RPMI8226 (cell line): ENCODE measurements around the gene PROX1.

Source experiments
- DNase-seq: peaks from one replicate; pipeline ENCODE4 v3.0.0-alpha.2; 2015

Gene PROX1

DNA sequence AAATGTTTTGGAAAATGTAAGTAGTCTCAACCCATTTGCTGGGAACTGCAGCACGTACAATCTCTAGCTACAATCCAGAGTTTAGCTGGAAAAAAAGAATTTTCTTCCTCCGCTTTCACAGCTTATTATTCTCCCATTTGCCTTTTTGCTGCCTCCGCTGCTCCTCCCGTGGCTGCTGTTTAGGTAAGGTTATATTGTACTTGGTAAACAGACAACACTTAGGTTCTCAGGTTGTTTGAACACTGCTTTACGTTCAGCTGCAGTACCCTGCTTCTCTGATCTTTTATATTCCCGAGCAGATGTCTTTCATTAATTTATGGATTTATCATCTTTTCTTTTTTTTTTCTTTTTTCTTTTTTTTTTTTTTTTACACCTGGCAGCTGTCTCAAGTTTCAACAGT lies 14.3 kb downstream of the PROX1 start:
- DNase-seq = no peak

DNA sequence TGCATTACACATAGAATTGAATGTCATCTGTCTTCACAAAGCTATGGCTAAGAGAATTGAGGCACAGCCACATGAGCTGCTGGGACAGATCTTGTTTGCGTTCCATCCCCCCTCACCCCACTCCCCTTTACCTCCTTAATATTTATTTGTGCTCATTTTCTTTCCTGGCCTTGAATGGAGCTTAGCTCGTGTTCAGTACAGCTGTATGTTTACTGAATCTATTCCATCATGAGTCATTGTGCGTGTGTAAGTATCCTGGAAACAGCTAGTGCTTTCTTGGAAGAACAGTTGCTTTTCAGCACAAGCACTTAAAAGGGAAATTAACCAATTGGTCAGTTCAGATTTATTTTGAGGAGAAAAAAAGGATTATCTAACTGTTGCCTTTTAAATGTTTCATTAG lies 14.7 kb downstream of the PROX1 start:
- DNase-seq = no peak

DNA sequence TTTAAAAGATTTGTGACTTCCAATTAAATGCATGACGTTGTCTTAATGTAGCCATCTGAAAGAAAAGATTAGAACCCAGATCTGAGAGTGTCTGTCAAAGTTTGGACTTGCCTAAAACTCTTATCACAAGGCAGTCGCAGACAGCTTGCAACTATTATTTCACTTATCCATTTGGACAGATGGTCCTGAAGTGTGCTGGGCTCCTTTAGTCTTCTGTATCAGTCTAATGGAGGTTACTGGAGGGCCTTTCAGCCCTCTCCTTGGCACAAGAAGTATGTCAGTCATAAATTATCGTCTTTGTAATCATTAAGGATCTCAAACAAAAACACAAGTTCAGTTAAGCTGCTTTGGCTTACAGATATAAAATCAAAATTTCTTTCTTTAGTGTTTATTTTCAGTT lies 15.5 kb downstream of the PROX1 start:
- no peak for DNase-seq

DNA sequence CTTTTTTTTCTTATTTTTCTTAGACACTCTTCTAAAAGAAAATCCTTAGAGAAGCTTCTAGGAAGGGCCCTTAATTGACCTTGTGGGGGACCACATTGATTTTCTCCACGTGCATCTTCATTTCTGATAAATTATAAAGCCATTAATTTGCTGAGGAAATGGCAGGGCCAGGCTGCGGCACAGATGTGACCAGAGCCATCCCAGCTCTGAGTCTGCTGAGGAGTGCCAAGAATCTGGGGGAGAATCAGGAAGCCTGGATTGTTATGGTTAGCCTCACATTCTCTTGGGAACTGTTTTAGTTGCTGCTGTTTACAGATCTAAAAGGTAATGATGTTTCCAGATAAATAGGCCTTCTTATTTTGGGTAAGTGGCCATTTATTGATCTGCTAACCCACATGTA lies 16.2 kb downstream of the PROX1 start:
- DNase-seq = no peak

DNA sequence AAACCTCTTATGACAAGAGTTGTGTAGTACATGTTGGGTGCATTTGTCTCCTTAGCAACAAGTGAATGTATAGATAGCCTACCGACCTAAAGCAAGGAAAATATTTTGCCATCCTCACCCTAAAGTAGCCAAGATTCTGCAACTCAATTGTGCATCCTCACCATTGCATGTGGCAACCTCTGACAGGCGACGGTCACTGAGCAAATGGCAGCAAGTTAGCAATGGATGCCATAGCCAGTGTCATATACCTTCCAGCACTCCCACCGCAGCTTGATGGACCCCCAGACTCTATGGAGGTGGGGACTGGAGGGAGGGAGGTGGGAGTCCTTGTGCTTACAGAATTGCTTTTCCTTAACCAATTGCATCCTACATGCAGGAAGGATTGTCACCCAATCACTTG lies 17.0 kb downstream of the PROX1 start:
- no peak for DNase-seq

DNA sequence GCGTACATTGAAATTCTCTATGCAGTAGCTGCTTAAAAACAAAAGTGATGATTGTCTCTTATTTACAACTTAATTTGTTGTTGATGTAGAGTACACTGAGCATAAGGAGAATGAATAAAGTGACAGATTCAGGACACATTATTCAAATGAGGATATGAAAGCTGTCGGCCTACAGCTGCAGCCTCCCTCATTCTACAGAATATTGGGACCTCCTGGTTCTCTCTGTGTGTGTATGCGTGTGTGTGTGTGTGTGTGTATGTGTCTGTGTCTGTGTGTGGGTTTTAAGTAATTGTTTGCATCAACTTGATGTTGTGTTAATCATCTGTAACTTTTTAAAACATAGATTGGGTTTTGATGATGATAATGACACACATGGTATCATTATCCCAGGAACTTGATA lies 17.9 kb downstream of the PROX1 start:
- no peak for DNase-seq

DNA sequence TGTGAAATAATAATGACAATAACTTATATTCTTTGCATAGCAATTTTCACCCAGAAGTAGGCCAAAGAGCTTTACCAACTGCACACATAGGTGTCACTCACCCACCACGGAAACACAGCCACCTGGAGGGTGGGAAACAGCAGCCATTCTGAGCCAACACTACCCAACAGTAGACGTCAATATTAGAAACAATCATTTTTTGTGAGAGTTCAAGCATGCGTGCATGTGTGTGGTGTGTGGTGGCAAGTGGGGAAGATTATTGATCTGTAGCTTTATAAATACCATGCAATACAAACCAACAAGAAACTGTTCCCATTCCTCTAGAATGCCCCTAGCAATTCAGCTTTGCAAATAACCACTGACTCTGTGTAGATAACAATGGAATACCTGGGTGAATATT lies 19.1 kb downstream of the PROX1 start:
- DNase-seq = no peak

DNA sequence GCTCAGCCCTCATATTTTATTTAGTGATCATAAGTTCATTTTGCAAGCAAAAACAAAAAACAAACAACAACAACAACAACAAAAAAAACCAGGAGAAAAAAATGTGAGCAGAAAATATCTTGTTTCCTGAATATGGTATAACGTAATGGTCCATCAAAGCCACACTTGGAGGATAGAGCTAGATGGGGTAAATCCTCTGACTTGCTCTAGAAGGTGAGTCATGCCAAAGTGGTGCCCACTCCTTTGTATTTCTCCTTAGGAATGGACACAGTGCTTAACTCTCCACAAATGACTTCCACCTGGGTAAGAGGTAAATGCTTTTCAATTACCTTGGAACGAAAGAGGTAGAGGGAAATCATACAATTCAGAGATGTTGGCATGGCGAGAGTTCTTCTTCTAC lies 20.6 kb downstream of the PROX1 start:
- DNase-seq = no peak

DNA sequence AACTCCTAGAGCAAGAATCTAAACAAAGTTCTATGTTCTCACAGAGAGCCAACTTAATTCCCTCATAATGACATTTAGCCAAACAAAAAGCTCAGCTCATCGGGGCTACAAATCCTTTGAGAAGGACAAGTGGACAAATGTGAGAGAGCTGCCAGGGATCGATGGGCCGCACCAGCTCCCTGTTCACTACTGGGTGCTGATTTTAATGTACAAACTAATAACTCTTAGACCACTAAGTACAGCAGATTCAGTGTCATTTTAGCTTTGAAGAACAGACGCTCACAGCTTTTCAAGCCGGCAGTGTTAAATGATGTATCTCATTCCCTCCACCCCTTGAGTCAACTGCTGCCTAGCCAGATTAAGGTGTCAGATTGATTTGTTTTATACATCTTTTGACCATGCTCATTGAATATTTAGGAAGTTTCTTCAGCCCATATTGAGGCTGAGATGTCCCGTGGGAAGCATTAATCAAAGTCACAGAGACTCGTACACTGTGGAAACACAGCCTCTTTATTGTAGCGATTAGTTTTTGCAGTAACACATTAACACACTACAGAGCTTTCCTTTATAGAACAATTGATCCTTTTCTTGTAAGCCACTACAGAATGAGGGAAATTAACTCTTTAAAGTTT lies 21.1 kb downstream of the PROX1 start:
- no peak for DNase-seq

DNA sequence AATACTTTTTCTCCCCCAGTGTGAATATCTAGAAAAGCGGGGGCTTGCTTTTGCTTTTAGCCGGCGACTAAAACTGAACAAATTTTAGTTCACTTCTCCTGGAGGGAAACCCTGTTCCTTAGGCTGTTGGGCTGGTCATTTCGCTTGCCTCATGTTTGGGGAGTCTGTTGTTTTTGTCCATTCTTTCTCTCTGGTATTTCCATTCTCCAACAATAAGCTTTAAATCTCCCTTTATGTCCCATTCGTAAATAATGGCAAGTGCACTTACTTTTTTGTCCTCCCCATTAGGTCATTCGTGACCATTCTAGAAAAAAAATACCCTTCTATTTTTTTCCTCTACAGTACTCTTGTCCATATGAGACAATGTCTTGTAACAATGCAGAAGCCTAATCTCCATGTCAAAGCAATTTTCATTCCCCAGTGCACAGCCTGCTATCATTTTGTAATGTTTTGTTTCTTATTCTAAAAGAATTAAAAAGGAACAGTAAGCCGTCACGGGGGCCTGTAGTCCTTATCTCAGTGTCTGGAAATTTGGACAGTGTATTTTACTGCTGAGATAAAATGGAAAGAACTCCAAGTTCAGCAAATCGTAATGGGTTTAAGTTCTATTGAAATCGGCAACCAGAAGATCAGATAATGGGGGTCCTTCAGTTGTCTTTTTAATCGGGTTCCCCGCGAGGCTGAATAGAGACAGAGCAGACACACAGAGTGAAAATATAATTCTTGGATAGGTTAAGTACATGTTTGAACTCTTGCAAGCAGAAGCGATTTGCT lies 21.8 kb downstream of the PROX1 start:
- DNase-seq = no peak

DNA sequence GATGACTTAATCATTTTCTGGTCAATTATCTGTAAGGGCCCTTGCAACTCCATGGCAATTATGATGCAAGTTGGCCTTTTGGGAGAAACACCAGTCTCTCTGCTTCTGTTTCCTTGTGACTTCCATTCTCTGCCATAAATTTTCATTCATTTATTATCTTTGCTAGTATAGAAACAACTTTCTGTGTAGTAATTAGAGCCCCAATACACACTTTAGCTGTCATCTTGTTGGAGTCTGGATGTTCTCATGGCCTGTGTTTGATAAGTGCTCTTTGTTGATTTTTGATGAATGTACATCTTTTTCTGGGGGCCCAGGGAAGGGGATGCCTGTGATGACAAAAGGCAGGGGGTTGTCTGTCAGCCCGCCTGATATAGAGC lies 22.4 kb downstream of the PROX1 start:
- no peak for DNase-seq

DNA sequence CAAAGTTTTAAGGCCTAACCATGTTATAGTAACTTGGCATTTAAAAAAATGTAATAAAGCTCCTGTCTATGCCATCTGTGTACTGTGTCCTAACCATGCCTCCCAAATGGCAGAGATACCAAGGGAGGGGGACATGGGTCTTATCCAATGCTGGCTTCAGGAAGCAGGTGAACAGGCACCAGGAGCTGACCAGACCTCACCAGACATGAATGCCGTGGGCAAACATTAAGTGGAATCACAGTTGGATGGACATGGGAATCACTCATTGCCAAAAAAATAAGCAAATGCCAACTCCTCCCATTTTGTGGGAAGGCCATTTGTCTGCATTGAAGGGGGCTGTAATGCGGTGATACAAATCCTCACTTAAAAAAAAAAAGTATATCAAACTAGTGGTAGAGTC lies 22.9 kb downstream of the PROX1 start:
- no peak for DNase-seq

DNA sequence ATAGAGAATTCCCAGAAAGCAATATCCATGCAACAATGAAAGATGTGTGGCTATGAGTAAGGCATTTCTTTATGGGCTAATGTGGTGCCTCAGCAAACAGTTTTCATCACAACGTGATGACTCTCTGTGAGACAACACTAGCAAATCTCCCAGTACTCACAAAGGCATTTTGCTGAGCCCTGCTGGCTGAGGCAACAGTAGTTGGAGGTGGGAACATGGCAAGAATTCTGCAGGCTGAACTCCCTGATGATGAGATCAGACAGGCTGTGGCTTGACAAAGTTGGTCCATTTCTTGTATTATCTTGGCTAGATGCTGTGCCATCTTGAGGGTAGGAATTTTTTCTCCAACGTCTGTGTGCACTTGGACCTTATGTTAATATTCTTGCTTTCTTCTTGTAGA lies 24.6 kb downstream of the PROX1 start:
- DNase-seq = no peak

DNA sequence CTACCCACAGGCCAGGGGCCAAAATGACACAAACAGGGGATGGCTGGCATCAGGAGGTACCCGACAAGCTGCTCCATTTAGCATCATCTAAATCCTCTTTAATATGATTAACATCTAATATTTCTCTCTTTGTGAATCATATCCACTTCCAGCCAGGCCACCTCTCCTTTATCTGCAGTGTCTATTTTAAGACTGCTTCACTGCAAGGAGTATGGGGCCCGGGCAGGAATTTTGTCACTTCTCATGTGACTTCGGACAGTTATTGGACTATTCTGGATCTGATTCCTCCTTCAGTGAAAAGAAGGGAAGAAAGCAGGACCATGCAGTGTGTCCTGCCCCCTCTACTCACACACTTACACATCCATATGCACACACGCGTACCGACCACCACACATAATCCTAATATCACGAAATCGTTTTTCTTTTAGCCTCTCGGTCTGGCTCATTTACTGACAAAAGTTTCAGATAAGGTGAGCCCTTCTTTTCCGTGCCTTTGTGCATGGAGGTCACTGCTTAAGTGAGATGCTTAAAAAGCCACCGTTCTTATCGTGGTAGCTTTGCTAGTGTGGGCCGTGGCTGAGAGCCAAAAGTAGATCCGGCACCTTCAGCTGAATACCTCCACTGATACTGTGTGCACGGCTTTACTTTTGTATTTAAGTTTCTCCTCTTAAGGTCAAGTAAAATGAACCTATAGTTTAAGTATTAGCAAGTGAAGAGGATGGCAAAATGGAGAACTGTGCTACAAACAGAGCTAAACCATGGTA lies 26.0 kb downstream of the PROX1 start:
- no peak for DNase-seq

DNA sequence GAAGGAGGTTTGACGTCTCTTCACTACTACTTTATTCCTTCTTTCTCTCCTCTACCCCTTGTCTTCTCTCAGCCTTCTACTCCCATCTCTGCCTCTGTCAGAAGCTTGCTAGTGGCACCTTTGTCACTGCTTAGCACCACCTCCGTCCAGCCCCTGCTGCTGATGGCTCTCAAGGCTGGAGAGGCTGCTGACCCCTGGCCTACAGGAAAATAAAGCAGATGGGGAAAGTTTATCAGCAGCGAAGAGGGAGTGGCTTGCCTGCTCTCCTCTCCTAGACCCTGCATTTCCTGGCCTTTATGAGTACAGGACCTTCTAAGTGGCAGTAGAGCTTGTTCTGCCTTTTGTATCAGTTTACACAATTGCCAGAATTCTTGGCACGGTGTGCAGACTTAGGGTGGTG lies 27.0 kb downstream of the PROX1 start:
- no peak for DNase-seq

DNA sequence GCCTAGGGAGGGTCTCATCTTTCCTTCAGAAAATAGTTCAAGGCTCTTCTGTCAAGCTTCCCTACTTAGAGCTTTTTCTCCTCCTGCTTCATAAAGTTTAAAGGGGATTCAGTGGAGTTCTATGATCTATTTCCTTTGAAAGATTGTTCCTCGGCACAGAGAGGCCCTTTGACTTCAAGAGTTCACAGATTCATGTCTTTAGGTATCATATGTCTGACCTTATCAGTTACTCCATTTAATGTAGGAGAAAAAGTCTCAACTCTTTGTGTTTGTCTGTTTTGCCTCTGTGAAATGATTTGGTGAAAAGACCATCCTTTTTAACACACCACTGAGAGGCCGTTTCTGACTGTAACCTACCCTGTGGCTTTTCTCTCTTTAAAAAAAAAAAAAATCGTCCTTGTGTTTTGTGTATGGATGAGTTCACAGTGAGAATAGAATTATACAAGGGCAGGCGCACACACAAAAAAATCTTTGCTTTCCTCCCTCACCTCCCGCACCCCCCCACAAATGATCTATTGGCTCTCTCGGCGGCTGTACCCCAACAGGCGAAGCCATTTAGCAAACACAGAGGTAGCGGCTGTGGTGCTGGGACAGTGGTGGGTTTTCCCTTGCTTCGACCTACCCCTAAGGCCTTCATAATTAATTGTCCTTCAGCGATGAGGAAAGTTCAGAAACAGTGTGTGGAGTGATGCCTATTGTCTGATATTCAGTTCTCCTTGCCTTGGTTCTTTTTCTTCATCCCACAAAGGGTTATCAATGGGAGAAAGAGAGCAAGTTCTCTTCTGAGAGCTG lies 29.6 kb downstream of the PROX1 start:
- no peak for DNase-seq

DNA sequence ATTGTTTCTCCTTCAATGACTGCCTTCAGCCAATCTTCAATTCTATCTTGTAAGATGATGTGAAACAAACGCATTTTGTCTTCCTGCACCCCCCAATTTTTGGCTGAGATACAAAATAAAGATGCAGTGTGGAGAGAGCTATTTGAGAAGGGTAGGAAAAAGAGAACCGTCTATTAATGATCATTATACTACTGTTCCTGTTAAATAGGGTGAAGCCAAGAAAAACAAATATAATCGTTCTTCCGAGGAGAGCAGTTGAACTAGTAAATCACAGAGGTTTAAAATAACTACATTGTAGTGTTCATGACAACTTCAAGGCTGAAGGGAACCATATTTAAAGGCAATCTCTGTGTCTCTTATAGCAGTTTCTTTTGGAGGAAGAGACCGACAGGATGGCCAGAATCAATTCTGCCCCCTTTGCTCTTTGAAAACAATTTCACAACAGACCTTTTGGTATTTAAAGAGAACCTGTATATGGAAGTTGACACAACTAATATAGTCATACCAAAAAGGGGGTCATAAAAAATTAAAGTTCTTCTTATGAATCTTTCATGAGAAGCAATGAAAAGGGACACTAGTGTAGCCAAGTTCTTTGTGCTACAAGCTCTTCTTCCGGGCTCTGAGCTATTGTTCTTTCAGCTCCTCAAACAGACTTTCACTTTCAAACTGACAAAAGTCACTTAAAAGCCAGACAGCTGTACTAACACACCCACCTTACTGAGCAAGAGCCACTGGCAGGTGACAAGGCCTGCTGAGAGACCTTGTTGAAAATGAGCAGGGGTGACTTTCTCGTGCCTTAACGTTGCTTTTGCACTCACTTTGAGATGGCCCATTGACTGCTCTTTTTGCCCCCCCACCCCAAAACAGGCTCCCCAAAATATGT lies 30.9 kb downstream of the PROX1 start:
- peak; percentile 45 for DNase-seq

DNA sequence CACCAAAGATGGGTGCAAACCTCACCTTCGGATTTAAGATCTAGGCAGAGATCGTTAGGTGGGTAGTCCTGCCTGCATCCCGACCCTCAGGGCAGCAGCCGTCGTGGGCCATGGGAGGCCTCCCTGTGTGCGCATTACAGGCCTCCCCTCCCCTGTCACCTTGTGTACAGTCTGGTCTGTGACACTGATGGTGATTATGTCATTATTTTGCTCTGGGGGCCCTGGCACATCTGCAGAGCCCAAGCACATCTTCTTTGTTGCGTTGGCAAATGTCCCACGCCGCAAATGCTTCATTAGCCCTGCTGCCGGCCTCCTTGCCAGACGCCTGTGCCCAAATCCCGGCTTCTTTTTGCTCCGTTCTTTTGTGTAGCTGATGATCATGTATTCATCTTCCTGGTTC lies 31.7 kb downstream of the PROX1 start:
- no peak for DNase-seq

DNA sequence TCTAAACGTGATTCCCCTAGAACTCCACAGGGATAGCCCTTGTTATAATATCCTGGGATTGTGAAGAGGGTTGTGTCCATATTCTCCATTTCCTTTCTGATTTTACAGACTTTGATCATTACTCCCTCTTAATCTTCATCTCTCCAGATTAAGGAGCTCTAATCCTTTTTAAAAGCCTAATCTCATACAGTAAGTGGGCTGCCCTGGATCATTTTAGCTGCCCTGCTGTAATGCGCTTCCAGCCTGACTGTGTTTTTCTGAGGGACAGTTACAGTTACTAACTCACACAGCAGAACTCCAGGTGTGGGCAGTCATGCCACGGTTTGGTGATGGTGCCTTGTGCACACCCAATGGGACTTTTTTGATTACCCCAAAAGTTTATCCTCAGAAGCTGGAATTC lies 33.5 kb downstream of the PROX1 start:
- DNase-seq = no peak

DNA sequence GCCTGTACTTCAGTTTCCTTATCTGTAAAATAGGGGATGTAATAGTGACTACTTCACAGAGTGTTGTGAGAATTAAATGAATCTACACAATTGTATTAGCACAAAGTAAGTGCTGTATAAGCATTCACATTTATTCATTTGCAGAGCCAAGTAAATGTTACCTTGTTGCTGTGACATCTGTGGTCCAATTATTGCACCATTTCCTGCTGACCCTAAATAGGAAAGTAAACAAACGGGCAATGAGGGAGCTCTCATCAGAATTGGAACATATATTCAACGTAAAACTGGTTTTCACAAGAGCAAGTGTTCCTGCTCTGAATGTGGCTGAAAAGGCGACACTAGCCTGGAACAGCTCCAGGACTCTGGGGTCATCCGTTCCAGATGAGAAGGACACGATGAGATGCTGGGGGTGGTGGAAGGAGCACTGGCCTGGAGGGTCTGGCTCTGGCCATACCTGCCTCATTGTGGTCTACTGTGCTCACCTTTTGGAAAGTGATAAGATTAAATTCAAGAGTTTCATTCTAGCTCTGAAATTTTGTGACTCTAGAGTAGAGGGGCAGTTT lies 34.5 kb downstream of the PROX1 start:
- DNase-seq = no peak

DNA sequence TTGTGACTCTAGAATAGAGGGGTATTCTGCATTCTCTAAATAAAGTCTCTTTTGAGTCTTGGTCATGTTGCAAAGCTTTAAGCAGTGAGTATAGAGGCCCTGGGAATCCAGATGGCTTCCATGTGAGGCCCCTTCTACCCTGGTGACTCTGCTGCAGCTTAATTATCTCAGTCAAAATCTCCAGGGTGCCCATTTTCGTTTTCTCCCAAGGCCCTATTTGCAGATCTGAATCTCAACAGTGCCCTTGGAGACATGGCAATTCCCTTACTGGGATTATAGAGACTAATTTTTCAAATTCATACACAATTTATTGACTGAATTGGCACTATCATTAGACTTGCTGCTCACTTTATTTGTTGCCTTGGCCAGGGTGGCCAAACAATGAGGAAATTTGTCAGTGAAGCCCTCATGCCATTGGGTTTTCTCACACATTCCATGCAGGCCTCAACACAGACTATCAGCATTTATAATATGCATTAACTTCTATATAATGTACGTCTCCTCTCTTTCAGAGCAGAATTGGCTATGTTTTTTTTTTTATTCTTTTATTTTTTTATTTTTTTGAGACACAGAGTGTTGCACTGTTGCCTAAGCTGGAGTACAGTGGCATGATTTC lies 35.1 kb downstream of the PROX1 start:
- DNase-seq = no peak

DNA sequence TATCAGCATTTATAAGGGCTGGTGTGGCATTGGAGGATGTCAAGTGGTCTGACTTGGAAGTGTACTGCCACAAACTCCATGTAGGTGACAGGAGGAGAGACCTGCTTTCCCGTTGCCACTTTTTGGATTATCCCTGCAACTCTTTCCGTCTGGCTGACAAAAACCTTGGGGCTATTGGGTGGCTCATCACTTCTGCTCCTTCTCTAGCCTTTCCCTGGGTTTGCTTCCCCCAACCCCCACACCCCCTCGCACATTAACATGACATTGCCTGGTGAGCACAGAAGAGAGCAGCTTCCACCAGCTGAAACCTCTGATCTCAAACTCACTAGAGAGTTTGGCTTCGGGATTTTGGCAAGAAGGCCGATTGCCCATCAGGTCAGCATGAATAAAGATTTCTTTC lies 39.2 kb downstream of the PROX1 start:
- DNase-seq = no peak
